Loucy (cell line): Measurements from ENCODE around the gene FOXG1.

ENCODE experiments used
- CTCF ChIP-seq: fragments of 200-600 bp; sonication (generic); conservative IDR thresholded peaks from 2 replicates; pipeline ENCODE4 v1.5.1; 2014; ENCODE audit warnings: mild to moderate bottlenecking, antibody characterized with exemption, low read length
- EZH2phosphoT487 ChIP-seq: fragments of 200-600 bp; IDR thresholded peaks from 2 replicates; pipeline ENCODE4 v1.6.1; 2018; ENCODE audit warnings: antibody characterized with exemption, mild to moderate bottlenecking, moderate library complexity, borderline replicate concordance

GRCh38 chr14:28783664-28784063 lies 17.1 kb downstream of the FOXG1 start:
- TF ChIP-seq CTCF (no peak), EZH2phosphoT487 (no peak)
